GM15510 (cell line): ENCODE results near the gene FKBP5.

Source experiments
- POLR2A ChIP-seq: IDR thresholded peaks from 3 replicates; pipeline ENCODE4 v1.6.1; 2011; ENCODE audit warnings: borderline replicate concordance; ENCODE audit not compliant: insufficient read length; ENCODE audit errors: extremely low read depth

FKBP5 gene

GRCh38 chr6:35679399-35679798, 9.3 kb downstream of the FKBP5 start:
- TF ChIP-seq POLR2A, result no peak

GRCh38 chr6:35678814-35679213, 9.9 kb downstream of the FKBP5 start:
- TF ChIP-seq POLR2A, result no peak

- TF ChIP-seq POLR2A, result no peak
These were observed 10.6 kb downstream of the FKBP5 start for GRCh38 chr6:35678021-35678654.

GRCh38 chr6:35677456-35677855, 11.3 kb downstream of the FKBP5 start:
- TF ChIP-seq POLR2A, result no peak

- no peak for TF ChIP-seq POLR2A
These were observed 12.8 kb downstream of the FKBP5 start for GRCh38 chr6:35675871-35676459.

GRCh38 chr6:35674594-35674993, 14.1 kb downstream of the FKBP5 start:
- TF ChIP-seq POLR2A, result no peak

GRCh38 chr6:35673755-35674154, 15.0 kb downstream of the FKBP5 start:
- TF ChIP-seq POLR2A, result no peak

GRCh38 chr6:35669451-35670045, 19.2 kb downstream of the FKBP5 start:
- no peak for TF ChIP-seq POLR2A

GRCh38 chr6:35668744-35669450, 19.8 kb downstream of the FKBP5 start:
- no peak for TF ChIP-seq POLR2A

GRCh38 chr6:35668096-35668495, 20.6 kb downstream of the FKBP5 start:
- TF ChIP-seq POLR2A, result no peak

GRCh38 chr6:35665573-35665972, 23.1 kb downstream of the FKBP5 start:
- no peak for TF ChIP-seq POLR2A

GRCh38 chr6:35664945-35665344, 23.8 kb downstream of the FKBP5 start:
- TF ChIP-seq POLR2A, result no peak

GRCh38 chr6:35663447-35664235, 25.1 kb downstream of the FKBP5 start:
- no peak for TF ChIP-seq POLR2A

GRCh38 chr6:35662999-35663398, 25.7 kb downstream of the FKBP5 start:
- no peak for TF ChIP-seq POLR2A

- no peak for TF ChIP-seq POLR2A
These were observed 33.8 kb downstream of the FKBP5 start for GRCh38 chr6:35654883-35655282.
